HG02885 (cell line): Measurements from ENCODE around the gene LRGUK.
"Not testable (repeated sequence)": the region's sequence is repeated elsewhere in the genome, so short reads cannot be mapped to it uniquely, and the experiment has no call there.

Source experiments
- ATAC-seq: cut with Tn5 transposase; IDR thresholded peaks from one replicate; pipeline ENCODE4 v1.9.1; 2021; ENCODE audit warnings: mild to moderate bottlenecking; ENCODE audit not compliant: unreplicated experiment, poor library complexity

Gene LRGUK

GRCh38 chr7:134220236-134220635 is 93.1 kb downstream of the LRGUK start:
- no peak for ATAC-seq

- ATAC-seq, result not testable (repeated sequence)
These were observed 104.2 kb downstream of the LRGUK start for GRCh38 chr7:134231296-134231695.

DNA sequence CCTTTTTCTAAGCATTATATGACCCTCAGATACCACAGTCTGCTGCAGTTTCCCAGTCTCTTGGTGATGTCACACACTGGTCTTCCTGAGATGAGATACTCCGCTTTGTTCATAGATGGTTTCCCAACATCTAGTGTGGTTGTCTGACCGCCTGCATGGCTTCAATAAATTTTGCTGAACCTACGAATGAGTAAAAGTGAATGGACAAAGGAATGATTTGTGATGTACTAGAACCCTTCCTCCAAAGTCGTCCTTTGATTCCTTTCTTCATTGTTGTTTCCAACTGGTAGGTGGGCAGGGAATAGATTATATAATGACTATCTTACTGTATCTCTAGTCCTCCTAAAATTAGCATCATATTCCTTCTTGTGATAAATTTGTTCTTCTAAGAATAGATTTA is 107.1 kb downstream of the LRGUK start:
- ATAC-seq, result no peak

GRCh38 chr7:134245253-134245652 is 118.1 kb downstream of the LRGUK start:
- peak; percentile 49 for ATAC-seq

- no peak for ATAC-seq
These were observed 119.2 kb downstream of the LRGUK start for GRCh38 chr7:134246347-134246746.

GRCh38 chr7:134246761-134247160 is 119.6 kb downstream of the LRGUK start:
- no peak for ATAC-seq

- no peak for ATAC-seq
These were observed 121.1 kb downstream of the LRGUK start for GRCh38 chr7:134248196-134248595.

GRCh38 chr7:134254311-134254710 is 127.2 kb downstream of the LRGUK start:
- no peak for ATAC-seq

- no peak for ATAC-seq
These were observed 128.7 kb downstream of the LRGUK start for GRCh38 chr7:134255814-134256213.

GRCh38 chr7:134262322-134262721 is 135.2 kb downstream of the LRGUK start:
- no peak for ATAC-seq

- ATAC-seq, result no peak
These were observed 149.8 kb downstream of the LRGUK start for GRCh38 chr7:134276951-134277350.

DNA sequence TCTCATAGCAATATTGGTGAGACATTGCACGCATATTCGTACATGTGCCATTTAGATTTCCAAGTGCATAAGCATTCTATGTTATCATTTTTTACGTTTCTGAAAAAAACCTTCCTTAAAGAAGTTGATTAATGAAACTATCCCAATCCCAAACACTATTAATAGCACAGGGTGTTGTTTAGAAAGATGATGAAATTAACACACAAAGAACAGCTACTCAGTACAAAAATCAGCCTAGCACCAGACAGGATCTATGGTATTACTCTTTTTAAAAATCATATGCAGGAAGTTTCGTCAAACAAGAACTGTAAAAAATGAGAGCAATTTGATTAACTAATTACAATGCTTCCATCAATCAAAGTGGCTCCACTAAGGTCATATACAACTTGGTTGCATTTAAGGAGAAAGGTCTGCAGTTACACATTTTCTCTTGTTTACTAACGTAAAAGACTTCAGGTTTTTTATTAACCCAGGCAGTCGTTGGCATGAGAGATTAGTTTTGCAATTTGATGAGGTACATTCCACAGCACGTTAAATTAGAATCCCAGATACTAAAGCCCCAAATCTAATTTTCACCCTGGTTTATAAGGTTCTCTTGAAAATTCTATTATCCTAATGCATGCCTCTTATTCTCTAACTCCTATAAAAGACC is 151.5 kb downstream of the LRGUK start:
- no peak for ATAC-seq

DNA sequence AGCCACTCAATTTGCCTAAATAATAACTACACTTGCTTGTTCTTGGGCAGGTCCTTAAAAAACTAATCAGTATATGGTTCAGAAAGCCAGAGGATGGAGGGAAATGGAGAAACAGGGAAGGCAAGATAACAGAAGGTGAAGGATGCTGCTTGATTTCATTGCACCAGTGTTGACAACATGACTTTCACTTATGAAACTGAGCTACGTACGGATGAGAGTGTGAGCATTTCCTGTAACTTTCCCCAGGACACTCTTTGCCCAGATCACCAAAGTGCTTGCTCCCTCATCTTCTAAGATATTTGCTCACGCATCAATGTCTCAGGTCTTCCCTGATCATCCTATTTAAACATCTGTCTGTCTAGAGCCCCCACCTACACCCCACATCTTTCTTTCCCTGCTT is 152.2 kb downstream of the LRGUK start:
- no peak for ATAC-seq

DNA sequence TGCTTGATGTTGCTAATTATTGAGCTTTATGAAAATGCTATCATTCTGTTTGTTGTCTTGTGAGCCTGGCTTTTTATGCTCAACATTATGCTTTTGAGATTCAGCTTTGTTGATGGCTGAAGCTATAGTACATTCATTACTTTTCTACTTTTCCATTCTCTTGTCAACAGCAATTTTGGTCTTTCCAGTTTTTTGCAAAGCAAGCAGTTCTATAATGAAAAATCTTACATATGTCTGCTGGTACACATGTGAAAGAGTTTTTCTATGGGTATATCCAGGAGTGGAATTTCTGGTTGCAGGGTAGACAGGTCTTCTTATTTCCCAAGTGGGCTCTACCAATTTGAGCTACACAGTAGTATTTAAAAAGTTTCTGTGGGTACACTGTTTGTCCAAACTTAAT is 152.8 kb downstream of the LRGUK start:
- no peak for ATAC-seq

GRCh38 chr7:134280508-134280907 is 153.4 kb downstream of the LRGUK start:
- ATAC-seq, result no peak

GRCh38 chr7:134284011-134284410 is 156.9 kb downstream of the LRGUK start:
- no peak for ATAC-seq

DNA sequence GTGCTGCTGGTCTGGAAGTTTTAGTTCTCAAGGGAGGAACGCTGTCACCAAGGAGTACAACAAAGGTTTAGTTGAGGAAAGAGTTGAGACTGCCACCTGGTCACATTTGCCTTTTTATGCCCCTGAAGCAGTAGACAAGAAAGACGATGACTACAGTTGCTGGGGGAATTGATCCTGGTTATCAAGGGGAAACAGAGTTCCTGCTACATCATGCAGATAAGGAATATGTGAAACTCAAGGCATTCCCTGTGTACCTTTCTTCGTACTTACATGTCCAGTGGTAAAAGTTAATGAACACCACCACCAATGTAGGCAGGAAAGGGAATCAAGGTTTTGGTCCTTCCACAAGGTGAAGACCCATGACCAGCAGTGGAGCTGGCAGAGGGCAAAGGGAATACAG is 157.8 kb downstream of the LRGUK start:
- ATAC-seq, result no peak

GRCh38 chr7:134287916-134288659 is 160.9 kb downstream of the LRGUK start:
- ATAC-seq, result no peak

DNA sequence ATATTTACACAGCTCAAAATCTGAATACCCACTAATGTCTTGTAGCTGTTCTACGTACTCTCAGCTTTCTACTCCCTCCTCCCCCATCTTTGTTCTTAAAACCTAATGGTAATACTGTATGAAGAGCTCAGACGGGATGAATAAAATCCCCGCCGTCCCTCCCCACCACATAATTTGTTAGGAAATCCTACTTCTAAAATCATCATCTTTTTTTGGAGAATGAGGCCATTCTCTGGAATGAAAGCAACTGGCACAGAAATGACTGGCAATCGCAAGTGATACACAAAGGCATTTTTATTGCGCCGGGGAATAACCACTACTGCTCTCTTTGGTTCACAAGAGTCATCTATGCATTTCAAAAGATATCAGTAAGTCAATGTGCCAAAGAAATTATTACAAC is 162.3 kb downstream of the LRGUK start:
- no peak for ATAC-seq

DNA sequence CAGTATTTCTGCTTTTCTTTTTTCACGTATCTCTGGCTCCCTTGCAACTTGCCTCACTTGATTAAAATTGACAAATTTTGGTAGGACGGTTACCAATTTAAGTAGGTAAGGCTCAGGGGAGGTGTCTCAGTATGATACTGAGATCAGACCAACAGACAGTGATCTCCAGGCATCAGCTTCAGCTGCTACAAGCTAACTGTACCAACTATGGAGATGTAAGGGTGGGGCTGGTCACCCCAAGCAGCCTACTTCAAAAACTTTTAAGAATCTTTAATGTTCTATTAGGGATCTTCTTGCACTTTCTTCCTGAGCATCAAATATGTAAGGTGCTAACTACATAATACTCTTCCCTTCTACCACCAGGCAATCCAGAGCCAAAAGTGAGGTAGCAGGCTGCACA is 162.7 kb downstream of the LRGUK start:
- no peak for ATAC-seq

DNA sequence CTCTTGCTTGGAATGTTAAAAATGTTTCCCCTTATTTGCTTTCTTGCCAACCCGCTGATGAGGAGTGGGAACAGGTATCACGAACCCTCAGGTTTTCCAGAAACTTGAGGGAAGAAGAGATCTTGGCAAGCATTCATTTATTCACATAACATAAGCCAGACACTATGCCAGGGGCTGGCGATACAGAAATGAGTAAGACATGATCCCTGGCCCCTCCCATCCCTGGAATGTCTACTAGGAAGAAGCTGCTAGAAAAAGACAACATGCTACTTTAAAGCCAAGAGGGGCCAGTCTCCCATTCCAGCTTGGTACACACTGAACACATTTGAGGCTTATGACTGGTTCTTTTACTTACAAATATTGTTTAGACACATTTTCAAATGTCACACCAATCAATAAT is 163.1 kb downstream of the LRGUK start:
- ATAC-seq, result no peak
